ENCODE measurements around the gene RFC2. TPM values are rescaled to one million over a fixed set of nuclear protein-coding genes. Genes with fewer than 3 reads are reported as not detected.
A peak's percentile ranks its signal among the peaks of the same experiment; 100 is the strongest.
"Not testable (repeated sequence)": the region's sequence is repeated elsewhere in the genome, so short reads cannot be mapped to it uniquely, and the experiment has no call there.

RFC2 gene
- total RNA-seq, 2 donors from 2014 or later = 62.2 to 100 TPM

DNA sequence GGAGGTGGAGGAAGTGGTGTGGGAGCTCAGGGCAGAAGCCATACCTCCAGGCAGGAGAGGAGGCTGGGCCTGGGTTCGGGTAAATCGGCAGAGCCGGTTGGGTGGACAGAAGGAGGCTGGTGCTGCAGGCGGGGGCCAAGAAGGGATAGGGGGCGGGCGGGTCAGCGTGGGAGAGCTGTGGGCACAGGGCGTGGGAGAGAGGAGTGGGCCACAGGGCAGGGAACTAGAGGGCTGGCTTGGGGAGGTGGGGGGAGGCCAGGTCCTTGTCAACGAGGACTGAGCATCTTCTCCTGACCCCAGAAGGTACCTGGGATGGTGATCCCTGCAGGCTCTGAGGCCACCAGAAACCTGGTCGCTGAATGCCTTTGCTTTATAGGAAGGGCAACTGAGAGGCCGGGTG lies 32.5 kb downstream of the RFC2 start:
- no peaks in the 10 kb centered on the region for H3K27me3 Mint-ChIP-seq
- H3K4me1 Mint-ChIP-seq = peaks cover 10% of the 10 kb centered on the region
- no peaks in the 10 kb centered on the region for H3K9me3 Mint-ChIP-seq
- H3K27ac Mint-ChIP-seq = no peak overlapping the region
- H3K36me3 Mint-ChIP-seq (ENCODE audit: low read depth) = peaks cover 6% of the 10 kb centered on the region
- no peak overlapping the region for H3K4me3 Mint-ChIP-seq
- ATAC-seq (replicated peaks) = no peak

GRCh38 chr7:74220229-74220628 lies 34.0 kb downstream of the RFC2 start:
- Mint-ChIP-seq H3K36me3 (ENCODE audit: low read depth) (no peaks in the 10 kb centered on the region), H3K9me3 (no peaks in the 10 kb centered on the region), H3K27me3 (no peaks in the 10 kb centered on the region), H3K27ac (no peak overlapping the region), H3K4me1 (peaks cover 5% of the 10 kb centered on the region), H3K4me3 (no peak overlapping the region)
- no peak for ATAC-seq (replicated peaks)

DNA sequence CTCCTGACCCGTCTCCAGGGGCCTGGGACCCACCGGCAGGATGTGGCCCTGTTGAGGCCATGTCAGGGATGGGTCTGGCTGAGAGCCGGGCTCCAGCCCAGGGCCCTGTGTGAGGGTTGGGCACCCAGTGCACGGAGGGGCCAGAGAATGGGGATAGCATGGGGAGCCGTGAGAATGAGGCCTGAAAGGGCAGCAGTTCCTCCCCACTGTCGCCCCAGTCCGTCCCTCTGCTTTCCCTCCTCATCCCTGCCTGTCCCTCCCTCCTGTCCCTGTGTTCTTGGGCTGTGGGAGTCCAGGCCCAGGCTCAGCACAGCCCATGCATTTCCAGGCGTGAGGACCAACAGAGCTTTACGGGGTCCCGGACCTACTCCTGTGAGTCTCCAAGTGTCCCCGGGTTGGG lies 34.8 kb downstream of the RFC2 start:
- Mint-ChIP-seq H3K4me1 (peaks cover 5% of the 10 kb centered on the region), H3K4me3 (no peak overlapping the region), H3K36me3 (ENCODE audit: low read depth) (no peaks in the 10 kb centered on the region), H3K9me3 (no peaks in the 10 kb centered on the region), H3K27me3 (no peaks in the 10 kb centered on the region), H3K27ac (no peak overlapping the region)
- ATAC-seq (replicated peaks) = no peak

DNA sequence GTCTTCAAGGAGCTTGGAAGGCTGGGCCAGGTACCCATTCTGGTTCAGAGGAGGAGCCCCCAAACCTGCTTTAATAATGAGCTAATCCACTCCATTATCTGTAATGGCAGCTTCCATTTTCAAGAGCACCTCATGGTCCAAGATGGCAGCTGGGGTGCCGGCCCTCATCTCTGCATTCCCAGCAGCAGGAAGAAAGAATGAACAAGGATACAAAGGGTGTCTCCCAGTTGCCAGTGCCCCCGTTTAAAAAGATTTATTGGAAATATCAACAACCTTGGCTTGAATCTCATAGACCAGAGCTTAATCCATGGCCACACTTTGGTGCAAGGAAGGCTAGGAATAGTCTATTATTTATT lies 35.9 kb downstream of the RFC2 start:
- H3K27ac Mint-ChIP-seq = peak overlapping the region; percentile 41
- H3K4me3 Mint-ChIP-seq = peak overlapping the region; percentile 42
- no peaks in the 10 kb centered on the region for H3K36me3 Mint-ChIP-seq (ENCODE audit: low read depth)
- no peak for ATAC-seq (replicated peaks)
- H3K9me3 Mint-ChIP-seq = no peaks in the 10 kb centered on the region
- no peaks in the 10 kb centered on the region for H3K27me3 Mint-ChIP-seq
- peaks cover 5% of the 10 kb centered on the region for H3K4me1 Mint-ChIP-seq

- Mint-ChIP-seq H3K9me3 (no peaks in the 10 kb centered on the region), H3K27ac (peak overlapping the region; percentile 41), H3K4me3 (peak overlapping the region; percentile 42), H3K27me3 (no peaks in the 10 kb centered on the region), H3K36me3 (ENCODE audit: low read depth) (no peaks in the 10 kb centered on the region), H3K4me1 (peaks cover 5% of the 10 kb centered on the region)
- peak; percentile 55 for ATAC-seq (replicated peaks)
Measured at GRCh38 chr7:74217455-74218342, 36.5 kb downstream of the RFC2 start.

DNA sequence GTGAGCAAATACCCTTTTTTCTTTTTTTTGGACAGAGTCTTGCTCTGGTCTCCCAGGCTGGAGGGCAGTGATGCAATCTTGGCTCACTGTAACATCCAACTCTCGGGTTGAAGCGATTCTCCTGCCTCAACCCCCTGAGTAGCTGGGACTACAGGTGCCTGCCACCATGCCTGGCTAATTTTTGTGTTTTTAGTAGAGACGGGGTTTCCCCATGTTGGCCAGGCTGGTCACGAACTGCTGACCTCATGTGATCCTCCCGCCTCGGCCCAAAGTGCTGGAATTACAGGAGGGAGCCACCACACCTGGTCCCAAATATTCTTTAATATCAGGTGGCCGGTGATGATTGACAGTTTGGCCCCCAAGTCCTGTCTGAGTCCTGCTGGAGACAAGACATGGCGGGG lies 37.8 kb downstream of the RFC2 start:
- Mint-ChIP-seq H3K27ac (no peak overlapping the region), H3K36me3 (ENCODE audit: low read depth) (no peaks in the 10 kb centered on the region), H3K9me3 (no peaks in the 10 kb centered on the region), H3K27me3 (no peaks in the 10 kb centered on the region), H3K4me3 (peak overlapping the region; percentile 42), H3K4me1 (peaks cover 5% of the 10 kb centered on the region)
- ATAC-seq (replicated peaks) = no peak

- Mint-ChIP-seq H3K36me3 (ENCODE audit: low read depth) (no peaks in the 10 kb centered on the region), H3K27ac (no peak overlapping the region), H3K9me3 (no peaks in the 10 kb centered on the region), H3K27me3 (no peaks in the 10 kb centered on the region), H3K4me1 (peaks cover 5% of the 10 kb centered on the region), H3K4me3 (no peak overlapping the region)
- ATAC-seq (replicated peaks) = no peak
Measured at GRCh38 chr7:74215921-74216320, 38.3 kb downstream of the RFC2 start.

GRCh38 chr7:74214816-74215630 lies 39.2 kb downstream of the RFC2 start:
- Mint-ChIP-seq H3K4me1 (peaks cover 5% of the 10 kb centered on the region), H3K9me3 (no peaks in the 10 kb centered on the region), H3K4me3 (no peak overlapping the region), H3K27ac (no peak overlapping the region), H3K36me3 (ENCODE audit: low read depth) (no peaks in the 10 kb centered on the region), H3K27me3 (no peaks in the 10 kb centered on the region)
- no peak for ATAC-seq (replicated peaks)

DNA sequence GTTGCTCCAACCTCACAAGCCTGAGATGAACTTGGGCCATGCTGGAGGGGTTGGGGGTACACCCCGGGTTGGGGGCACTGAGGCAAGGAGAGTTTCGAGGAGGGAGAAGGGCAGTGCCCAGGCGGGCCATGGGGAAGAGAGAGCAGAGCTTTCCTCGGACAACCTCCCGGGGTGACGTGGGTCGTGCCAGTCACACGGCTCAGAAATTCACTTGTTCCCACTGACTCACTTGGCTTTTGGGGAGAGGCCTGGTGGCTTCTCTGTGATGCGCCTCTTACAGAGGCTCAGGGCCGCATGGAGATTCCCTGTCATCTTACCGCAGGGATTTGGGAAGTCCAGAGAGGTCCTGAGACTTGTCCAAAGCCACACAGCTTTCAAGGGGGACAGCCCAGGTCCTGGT lies 41.5 kb downstream of the RFC2 start:
- Mint-ChIP-seq H3K9me3 (no peaks in the 10 kb centered on the region), H3K27ac (no peak overlapping the region), H3K27me3 (peaks cover 4% of the 10 kb centered on the region), H3K4me1 (peaks cover 6% of the 10 kb centered on the region), H3K4me3 (no peak overlapping the region), H3K36me3 (ENCODE audit: low read depth) (no peaks in the 10 kb centered on the region)
- no peak for ATAC-seq (replicated peaks)

DNA sequence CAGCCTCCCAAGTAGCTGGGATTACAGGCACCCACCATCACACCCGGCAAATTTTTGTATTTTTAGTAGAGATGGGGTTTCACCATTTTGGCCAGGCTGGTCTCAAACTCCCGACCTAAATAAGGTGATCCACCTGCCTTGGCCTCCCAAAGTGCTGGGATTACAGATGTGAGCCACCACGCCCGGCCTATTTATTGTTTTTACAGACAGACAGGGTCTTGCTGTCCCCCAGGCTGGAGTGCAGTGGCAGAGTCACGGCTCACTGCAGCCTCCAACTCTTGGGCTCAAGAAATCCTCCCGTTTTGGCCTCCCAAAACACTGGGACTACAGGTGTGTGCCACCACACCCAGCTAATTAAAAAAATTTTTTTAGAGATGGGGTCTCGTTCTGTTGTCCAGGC lies 46.0 kb downstream of the RFC2 start:
- not testable (repeated sequence) for H3K4me3 Mint-ChIP-seq; H3K9me3 Mint-ChIP-seq; H3K36me3 Mint-ChIP-seq (ENCODE audit: low read depth); ATAC-seq (replicated peaks); H3K27ac Mint-ChIP-seq; H3K4me1 Mint-ChIP-seq; H3K27me3 Mint-ChIP-seq

DNA sequence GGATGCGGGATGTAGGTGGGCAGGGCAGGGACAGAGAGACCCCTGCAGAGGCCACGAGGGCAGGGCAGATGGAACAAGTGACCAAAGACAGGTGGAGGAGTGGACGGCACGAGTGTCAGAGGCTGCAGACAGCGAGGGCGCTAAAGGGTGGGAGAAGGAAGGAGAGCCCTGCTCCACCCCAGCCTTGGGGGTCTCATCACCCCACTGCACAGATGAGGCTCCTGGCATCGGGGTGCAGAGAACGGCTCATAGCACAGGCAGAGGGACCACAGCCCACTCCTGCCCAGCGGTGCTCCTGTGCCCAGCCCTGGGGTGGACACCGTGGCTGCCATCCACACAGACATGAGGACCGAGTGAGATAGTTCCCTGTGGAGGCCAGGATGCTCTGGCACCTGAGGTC lies 46.6 kb downstream of the RFC2 start:
- Mint-ChIP-seq H3K27ac (no peak overlapping the region), H3K27me3 (peaks cover 4% of the 10 kb centered on the region), H3K4me3 (no peak overlapping the region), H3K36me3 (ENCODE audit: low read depth) (no peaks in the 10 kb centered on the region), H3K9me3 (no peaks in the 10 kb centered on the region), H3K4me1 (peaks cover 6% of the 10 kb centered on the region)
- no peak for ATAC-seq (replicated peaks)

- H3K4me1 Mint-ChIP-seq = peaks cover 6% of the 10 kb centered on the region
- H3K36me3 Mint-ChIP-seq (ENCODE audit: low read depth) = no peaks in the 10 kb centered on the region
- H3K4me3 Mint-ChIP-seq = peak overlapping the region; percentile 62
- peaks cover 4% of the 10 kb centered on the region for H3K27me3 Mint-ChIP-seq
- H3K27ac Mint-ChIP-seq = no peak overlapping the region
- peak; percentile 71 for ATAC-seq (replicated peaks)
- H3K9me3 Mint-ChIP-seq = no peaks in the 10 kb centered on the region
Measured at GRCh38 chr7:74206589-74207120, 47.5 kb downstream of the RFC2 start.

DNA sequence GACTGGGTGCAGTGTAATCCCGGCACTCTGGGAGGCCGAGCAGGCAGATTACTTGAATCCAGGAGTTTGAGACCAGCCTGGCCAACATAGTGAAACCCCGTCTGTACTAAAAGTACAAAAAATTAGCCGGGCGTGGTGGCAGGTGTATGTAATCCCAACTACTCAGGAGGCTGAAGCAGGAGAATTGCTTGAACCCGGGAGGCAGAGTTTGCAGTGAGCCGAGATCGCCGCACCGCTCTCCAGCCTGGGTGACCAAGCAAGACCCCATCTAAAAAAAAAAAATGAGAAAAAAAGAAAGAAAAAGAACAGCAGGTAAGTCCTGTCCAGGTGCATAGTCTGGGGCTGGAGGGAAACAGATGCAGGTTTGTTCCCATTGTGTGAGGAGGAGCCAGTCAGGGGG lies 48.1 kb downstream of the RFC2 start:
- ATAC-seq (replicated peaks); H3K27ac Mint-ChIP-seq; H3K27me3 Mint-ChIP-seq; H3K9me3 Mint-ChIP-seq; H3K36me3 Mint-ChIP-seq (ENCODE audit: low read depth); H3K4me1 Mint-ChIP-seq: not testable (repeated sequence)
- H3K4me3 Mint-ChIP-seq = peak overlapping the region; percentile 62

DNA sequence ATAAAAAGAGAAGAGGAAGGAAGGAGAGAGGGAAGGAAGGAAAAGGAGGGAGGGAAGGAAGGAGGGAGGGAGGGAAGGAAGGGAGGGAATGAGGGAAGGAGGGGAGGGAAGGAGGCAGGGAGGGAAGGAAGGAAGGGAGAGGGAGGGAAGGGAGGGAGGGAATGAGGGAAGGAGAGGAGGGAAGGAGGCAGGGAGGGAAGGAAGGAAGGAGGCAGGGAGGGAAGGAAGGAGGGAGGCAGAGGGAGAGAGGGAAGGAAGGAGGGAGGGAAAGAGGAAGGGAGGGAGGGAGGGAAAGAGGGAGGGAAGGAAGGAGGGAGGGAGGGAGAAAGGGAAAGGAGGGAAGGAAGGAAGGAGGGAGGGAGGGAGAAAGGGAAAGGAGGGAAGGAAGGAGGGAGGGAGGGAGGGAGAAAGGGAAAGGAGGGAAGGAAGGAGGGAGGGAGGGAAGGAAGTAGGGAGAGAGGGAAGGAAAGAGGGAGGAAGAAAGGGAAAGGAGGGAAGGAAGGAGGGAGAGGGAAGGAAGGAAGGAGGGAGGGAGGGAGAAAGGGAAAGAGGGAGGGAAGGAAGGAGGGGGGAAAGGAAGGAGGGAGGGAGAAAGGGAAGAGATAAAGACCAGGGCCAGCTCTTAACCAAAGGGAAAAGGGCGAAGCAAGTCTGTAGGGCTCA lies 50.1 kb downstream of the RFC2 start:
- Mint-ChIP-seq H3K27ac (peak overlapping the region; percentile 42), H3K36me3 (ENCODE audit: low read depth) (peaks cover 6% of the 10 kb centered on the region), H3K4me1 (peaks cover under 1% of the 10 kb centered on the region), H3K9me3 (no peaks in the 10 kb centered on the region), H3K4me3 (no peak overlapping the region), H3K27me3 (no peaks in the 10 kb centered on the region)
- ATAC-seq (replicated peaks) = no peak
